ENCODE results near the gene CD96. TPM values are rescaled to one million over a fixed set of nuclear protein-coding genes. Genes with fewer than 3 reads are reported as not detected.
"Not testable (repeated sequence)": the region's sequence is repeated elsewhere in the genome, so short reads cannot be mapped to it uniquely, and the experiment has no call there.

CD96 gene
- total RNA-seq, 2 donors from 2014 or later: 0.33 to 2.6 TPM

DNA sequence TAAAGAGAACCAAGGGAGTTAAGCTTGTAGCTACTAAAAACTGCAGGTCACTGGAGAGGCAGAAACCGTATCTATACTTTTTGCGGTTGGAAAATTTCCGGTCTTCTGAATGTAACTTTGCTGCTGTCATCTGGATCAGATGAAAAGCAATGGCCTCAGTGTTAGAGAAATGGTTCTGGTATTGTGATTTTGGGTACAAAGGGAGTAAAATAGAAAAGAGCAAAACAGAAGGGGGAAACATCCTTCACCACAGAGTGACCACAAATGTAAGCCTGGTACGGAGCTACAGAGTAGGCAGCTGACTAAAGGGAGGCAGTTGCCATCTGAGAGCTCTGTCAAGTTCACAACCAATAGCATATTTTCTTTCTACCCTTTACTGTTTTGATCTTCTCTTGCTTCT, 5.6 kb downstream of the CD96 start:
- intact Hi-C loops (cut with DNase I): no loop called here
- no peak for ATAC-seq
- WGBS, 2 donors: 64 to 81% methylated on average over 4 of the region's 4 CpGs
- DNase-seq: no peak
- Histone ChIP-seq H3K36me3 (replicated peaks in 1 of 2; ENCODE audit: insufficient read depth in 1 of 2, low read depth in 2 of 2) (no peaks in the 10 kb centered on the region), H3K9me3 (no peaks in the 10 kb centered on the region), H3K4me3 (no peak overlapping the region), H3K4me1 (no peaks in the 10 kb centered on the region), H3K27ac (no peak overlapping the region), H3K27me3 (no peaks in the 10 kb centered on the region)
- TF ChIP-seq, protein P1, sequence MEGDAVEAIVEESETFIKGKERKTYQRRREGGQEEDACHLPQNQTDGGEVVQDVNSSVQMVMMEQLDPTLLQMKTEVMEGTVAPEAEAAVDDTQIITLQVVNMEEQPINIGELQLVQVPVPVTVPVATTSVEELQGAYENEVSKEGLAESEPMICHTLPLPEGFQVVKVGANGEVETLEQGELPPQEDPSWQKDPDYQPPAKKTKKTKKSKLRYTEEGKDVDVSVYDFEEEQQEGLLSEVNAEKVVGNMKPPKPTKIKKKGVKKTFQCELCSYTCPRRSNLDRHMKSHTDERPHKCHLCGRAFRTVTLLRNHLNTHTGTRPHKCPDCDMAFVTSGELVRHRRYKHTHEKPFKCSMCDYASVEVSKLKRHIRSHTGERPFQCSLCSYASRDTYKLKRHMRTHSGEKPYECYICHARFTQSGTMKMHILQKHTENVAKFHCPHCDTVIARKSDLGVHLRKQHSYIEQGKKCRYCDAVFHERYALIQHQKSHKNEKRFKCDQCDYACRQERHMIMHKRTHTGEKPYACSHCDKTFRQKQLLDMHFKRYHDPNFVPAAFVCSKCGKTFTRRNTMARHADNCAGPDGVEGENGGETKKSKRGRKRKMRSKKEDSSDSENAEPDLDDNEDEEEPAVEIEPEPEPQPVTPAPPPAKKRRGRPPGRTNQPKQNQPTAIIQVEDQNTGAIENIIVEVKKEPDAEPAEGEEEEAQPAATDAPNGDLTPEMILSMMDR (IDR thresholded peaks at IDR 0.05): no peak
- TF ChIP-seq POLR2A (IDR thresholded peaks at IDR 0.05): no peak

DNA sequence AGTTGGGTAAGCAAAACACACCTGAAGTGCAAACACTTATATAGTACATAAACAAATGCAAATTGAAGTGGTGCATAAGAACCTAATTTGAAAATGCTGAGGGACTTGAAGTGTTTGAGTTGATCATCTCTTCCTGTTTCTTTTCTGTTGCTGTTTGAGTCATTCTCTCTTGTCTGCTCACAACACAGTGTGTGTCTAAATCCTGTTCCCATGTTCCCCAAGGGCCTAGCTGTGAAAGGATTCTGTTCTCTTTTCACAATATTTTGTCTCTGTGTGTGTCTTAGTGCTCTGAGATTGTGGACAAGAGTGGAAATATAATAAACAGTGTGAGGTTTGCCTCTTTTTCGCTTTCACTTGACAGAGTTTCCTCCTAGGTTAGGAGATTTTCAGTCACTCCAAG, 6.1 kb downstream of the CD96 start:
- Histone ChIP-seq H3K9me3 (no peaks in the 10 kb centered on the region), H3K27ac (no peak overlapping the region), H3K4me1 (no peaks in the 10 kb centered on the region), H3K36me3 (replicated peaks in 1 of 2; ENCODE audit: insufficient read depth in 1 of 2, low read depth in 2 of 2) (no peaks in the 10 kb centered on the region), H3K27me3 (no peaks in the 10 kb centered on the region), H3K4me3 (no peak overlapping the region)
- ATAC-seq (no peak), DNase-seq (no peak)
- TF ChIP-seq POLR2A (IDR thresholded peaks at IDR 0.05): no peak
- TF ChIP-seq, protein P1 (IDR thresholded peaks at IDR 0.05): no peak
- WGBS, 2 donors: 71 to 97% methylated on average over 1 of the region's 1 CpG
- intact Hi-C loops (cut with DNase I): no loop called here

DNA sequence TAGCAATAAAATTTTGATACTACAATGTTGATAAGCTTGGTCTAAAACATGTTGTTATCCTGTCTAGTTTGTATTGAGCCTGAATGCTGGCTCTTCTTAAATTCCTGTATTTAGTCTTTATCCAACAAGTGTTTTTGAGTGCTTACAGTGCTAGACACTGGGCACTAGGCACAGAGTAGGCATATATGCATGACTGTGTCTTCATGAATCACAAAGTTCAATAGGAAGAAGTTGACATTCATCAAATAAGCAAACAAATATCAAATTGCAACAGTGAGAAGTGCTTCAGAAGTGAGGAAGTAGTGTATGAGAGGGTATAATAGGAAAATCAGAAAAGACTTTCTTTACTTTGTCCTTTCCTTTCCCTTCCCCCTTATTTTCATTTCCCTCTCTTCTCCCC, 6.8 kb downstream of the CD96 start:
- H3K27ac ChIP-seq: no peak overlapping the region
- no peak for DNase-seq
- H3K36me3 ChIP-seq (replicated peaks in 1 of 2; ENCODE audit: insufficient read depth in 1 of 2, low read depth in 2 of 2): no peaks in the 10 kb centered on the region
- ATAC-seq: no peak
- TF ChIP-seq, protein P1 (IDR thresholded peaks at IDR 0.05): no peak
- no peak for TF ChIP-seq POLR2A (IDR thresholded peaks at IDR 0.05)
- no peaks in the 10 kb centered on the region for H3K4me1 ChIP-seq
- no peaks in the 10 kb centered on the region for H3K9me3 ChIP-seq
- intact Hi-C loops (cut with DNase I): no loop called here
- no peak overlapping the region for H3K4me3 ChIP-seq
- H3K27me3 ChIP-seq: no peaks in the 10 kb centered on the region

DNA sequence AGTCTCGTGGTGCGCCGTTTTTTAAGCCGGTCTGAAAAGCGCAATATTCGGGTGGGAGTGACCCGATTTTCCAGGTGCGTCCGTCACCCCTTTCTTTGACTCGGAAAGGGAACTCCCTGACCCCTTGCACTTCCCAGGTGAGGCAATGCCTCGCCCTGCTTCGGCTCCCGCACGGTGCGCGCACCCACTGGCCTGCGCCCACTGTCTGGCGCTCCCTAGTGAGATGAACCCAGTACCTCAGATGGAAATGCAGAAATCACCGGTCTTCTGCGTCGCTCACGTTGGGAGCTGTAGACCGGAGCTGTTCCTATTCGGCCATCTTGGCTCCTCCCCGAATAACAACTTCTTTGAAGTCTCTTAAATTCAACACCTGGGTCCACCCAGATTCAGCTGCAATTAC, 19.9 kb downstream of the CD96 start:
- H3K36me3 ChIP-seq (replicated peaks in 1 of 2; ENCODE audit: insufficient read depth in 1 of 2, low read depth in 2 of 2); H3K4me1 ChIP-seq; DNase-seq; H3K9me3 ChIP-seq; H3K27ac ChIP-seq; intact Hi-C loops (cut with DNase I); H3K4me3 ChIP-seq; H3K27me3 ChIP-seq; ATAC-seq: not testable (repeated sequence)
- WGBS, 2 donors: 89 to 90% methylated on average over 19 to 20 of the region's 25 CpGs

DNA sequence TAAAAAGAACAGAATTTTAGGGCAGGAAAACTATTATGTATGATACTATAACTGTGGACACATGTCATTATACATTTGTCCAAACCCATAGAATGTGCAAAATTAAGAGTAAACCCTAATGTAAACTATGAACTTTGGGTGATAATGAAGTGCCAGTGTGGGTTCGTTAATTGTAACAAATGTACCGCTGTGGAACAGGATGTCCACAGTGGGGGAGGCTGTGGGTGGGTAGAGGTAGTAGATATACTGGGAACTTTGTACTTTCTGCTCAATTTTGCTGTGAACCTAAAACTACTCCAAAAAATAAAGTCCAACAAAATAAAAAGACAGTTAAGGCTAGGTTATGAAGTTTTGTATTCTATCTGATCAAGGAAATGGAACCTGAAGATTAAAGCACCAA, 24.8 kb downstream of the CD96 start:
- H3K9me3 ChIP-seq: no peaks in the 10 kb centered on the region
- no peak for TF ChIP-seq POLR2A (IDR thresholded peaks at IDR 0.05)
- TF ChIP-seq, protein P1 (IDR thresholded peaks at IDR 0.05): no peak
- H3K36me3 ChIP-seq (replicated peaks in 1 of 2; ENCODE audit: insufficient read depth in 1 of 2, low read depth in 2 of 2): no peaks in the 10 kb centered on the region
- ATAC-seq: no peak
- intact Hi-C loops (cut with DNase I): no loop called here
- 38 to 68% methylated on average over 2 of the region's 2 CpGs for WGBS, 2 donors
- H3K27ac ChIP-seq: no peak overlapping the region
- no peak for DNase-seq
- H3K27me3 ChIP-seq: no peaks in the 10 kb centered on the region
- no peak overlapping the region for H3K4me3 ChIP-seq
- no peaks in the 10 kb centered on the region for H3K4me1 ChIP-seq

All from body of pancreas (tissue), 4 donors.